GM10847 (cell line): Measurements from ENCODE around the gene HIRA.
A peak's percentile ranks its signal among the peaks of the same experiment; 100 is the strongest.

Experiments
- POLR2A ChIP-seq: IDR thresholded peaks from 2 replicates; pipeline ENCODE4 v1.6.1; 2011; ENCODE audit not compliant: insufficient read length; ENCODE audit errors: extremely low read depth

Gene HIRA, protein sequence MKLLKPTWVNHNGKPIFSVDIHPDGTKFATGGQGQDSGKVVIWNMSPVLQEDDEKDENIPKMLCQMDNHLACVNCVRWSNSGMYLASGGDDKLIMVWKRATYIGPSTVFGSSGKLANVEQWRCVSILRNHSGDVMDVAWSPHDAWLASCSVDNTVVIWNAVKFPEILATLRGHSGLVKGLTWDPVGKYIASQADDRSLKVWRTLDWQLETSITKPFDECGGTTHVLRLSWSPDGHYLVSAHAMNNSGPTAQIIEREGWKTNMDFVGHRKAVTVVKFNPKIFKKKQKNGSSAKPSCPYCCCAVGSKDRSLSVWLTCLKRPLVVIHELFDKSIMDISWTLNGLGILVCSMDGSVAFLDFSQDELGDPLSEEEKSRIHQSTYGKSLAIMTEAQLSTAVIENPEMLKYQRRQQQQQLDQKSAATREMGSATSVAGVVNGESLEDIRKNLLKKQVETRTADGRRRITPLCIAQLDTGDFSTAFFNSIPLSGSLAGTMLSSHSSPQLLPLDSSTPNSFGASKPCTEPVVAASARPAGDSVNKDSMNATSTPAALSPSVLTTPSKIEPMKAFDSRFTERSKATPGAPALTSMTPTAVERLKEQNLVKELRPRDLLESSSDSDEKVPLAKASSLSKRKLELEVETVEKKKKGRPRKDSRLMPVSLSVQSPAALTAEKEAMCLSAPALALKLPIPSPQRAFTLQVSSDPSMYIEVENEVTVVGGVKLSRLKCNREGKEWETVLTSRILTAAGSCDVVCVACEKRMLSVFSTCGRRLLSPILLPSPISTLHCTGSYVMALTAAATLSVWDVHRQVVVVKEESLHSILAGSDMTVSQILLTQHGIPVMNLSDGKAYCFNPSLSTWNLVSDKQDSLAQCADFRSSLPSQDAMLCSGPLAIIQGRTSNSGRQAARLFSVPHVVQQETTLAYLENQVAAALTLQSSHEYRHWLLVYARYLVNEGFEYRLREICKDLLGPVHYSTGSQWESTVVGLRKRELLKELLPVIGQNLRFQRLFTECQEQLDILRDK

GRCh38 chr22:19431649-19432132, at the start of gene HIRA:
Gene HIRA, minus strand, starts transcription at chr22:19431733. Its CDS starts 257 bp downstream, at chr22:19431476.
- peak; percentile 49 for TF ChIP-seq POLR2A

DNA sequence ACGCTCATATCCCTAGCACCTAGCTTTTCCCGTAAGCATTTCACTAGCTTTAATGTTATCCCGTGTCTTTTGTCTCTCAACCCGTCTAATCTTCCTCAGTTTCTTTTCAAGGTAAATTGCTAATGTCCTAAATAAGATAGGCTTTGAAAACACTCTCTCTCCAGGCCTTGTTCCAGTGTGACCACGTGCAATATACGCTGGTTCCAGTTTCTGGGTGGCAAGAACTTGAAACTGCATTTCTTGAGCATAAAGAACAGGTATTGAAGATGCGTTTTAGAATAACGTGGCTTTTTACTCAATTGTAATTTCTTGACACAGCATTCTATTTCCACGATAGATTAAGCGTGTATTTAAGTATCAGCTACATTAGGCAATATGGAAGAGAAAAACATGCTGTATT, 49.3 kb upstream of the HIRA start:
- no peak for TF ChIP-seq POLR2A

DNA sequence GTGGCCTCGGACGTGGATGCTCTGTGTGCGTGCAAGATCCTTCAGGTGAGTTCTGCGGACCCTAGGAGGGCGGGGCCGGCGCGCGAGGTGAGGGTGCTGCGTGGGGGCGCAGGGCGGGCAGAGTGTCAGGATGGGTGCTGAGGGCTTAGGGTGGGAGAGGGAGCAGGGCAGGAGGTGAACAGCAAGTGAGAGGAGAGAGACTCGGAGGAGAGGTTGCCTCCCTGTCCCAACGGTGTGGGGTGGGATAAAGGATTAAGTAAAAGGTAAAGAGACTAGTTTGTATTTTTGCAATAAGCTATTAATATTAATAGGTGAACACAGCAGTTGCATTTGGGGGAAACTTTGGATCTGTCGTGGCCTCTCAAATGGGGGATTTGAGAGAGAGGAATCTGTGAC, 48.6 kb upstream of the HIRA start:
- TF ChIP-seq POLR2A = no peak

DNA sequence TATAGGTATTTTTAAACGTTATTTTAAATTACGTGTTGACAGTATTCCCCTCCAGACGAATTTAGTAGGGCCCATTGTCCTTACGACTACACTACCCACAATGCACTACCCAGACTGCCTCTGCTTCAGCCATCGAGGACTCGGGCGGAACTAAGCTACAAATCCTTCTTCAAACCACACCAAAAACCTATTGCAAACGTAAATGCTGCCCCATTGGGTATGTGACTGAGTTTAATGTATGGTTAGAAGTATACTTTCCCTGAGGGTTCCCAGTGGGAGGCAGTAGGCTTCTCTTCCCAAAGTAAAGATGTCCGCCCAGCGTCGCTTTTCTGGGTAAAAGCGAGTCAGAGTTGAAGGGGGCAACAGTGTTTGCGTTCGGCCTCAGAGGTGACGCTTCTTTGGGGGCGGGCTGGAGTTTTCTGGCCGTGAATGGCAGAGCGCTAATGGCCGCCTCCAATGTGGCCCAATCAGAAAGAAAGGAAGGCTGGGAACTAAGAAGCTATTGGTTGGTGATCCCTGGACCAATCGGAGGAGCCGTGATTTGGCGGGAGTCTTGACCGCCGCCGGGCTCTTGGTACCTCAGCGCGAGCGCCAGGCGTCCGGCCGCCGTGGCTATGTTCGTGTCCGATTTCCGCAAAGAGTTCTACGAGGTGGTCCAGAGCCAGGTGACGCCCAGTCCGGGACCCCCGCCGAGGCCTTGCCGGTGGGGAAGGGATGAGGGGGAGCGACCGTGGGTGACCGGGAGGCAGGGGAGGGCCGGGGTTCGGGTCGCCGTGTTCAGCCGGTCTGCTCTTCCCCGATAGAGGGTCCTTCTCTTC, 48.0 kb upstream of the HIRA start, which contains the start of gene CDC45:
CDC45 (plus strand) TSS at position 566 of the 818 bp plus-strand sequence; CDS start at position 615, 49 bp downstream.
- peak; percentile 63 for TF ChIP-seq POLR2A

DNA sequence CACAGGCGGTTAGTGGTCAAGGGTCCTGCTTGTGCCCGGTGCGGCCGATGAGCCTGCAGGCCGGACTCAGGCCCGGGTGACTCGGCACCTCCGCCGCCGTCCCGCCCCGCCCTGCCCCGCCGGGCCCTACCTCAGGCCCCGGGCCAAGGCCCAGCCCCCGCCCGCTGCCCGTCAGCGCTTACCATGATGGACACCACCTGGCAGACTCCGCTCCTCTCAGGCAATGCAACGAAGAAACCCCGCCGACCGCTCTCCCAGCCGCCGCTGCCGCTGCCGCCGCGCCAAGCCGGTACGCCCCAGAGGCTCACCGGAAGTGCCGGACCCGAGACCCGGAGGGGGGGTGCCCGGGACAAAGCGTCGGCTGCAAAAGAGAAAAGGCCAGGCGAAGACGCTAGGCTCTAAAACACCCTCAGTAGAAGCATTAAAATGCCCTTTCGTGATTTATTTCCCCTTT, 47.4 kb upstream of the HIRA start, which contains the start of gene UFD1:
UFD1 (minus strand) TSS at position 293 of the 454 bp plus-strand sequence; CDS start at position 185, 108 bp downstream.
- peak; percentile 49 for TF ChIP-seq POLR2A

DNA sequence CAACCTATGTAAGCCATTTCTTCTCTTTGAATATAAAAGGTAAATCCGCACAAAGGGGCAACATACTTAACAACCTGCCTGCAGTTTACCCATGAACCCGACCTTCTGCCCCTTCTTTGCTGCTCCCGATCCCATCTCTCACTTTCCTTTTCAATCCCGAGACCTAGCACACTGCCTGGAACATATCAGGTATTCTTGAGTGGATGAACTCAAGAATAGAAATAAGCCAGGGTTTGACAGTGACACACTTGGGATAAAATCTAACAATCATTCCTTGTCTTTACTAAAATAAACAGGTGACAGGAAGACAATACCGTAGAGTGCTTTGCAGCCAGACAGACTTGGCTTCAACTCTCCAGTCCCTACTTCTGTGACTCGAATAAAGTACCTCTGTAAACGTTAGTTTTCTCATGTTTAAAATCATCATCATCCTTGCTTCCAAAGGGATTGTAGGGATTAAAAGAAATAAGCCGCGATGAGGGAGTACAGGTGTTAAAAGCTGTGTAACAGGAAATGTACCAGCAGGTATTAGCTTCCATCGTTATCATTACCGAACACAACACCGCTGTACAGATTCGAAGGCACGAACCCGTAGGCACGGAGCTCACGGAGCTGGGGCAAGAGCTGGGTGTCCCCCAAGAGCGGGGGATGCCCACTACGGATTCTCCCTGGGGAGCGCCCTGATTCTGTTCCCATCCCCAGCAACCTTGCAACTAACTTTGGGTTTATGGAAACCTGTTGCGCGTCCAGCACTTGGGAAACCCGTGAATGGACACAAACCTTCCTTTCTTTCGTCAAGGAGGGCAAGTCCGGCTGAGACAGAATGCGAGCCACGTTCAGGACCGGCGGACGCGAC, 46.7 kb upstream of the HIRA start:
- TF ChIP-seq POLR2A = no peak

DNA sequence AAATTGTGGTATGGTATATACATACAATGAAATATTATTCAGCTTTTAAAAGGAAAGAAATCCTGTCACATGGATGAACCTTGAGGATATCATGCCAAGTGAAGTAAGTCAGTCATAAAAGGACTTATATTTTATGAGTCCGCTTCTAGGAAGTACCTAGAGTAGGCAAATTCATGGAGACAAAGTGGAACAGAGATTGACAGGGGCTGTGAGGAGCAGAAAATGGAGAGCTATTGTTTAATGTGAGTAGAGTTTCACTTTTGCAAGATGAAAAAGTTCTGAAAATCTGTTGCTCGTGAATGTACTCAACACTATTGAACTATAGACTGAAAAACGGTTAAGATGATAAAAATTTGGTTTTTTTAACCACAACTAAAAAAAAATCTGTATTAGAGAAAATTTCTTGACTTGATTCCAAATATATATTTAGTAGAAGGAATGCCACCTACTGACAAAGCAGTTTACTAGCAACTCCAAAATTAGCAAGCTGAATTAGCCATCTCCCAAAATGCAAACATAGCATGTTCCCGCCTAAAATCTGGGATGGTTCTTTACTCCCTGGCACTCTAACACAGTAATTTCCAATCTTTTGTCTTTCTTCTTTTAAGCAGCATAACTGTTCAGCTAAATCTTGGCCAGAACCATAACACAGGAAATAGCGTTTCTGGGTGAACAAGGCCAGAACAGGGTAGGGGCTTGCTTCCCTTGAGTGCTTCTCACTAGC, 46.0 kb upstream of the HIRA start:
- no peak for TF ChIP-seq POLR2A

- TF ChIP-seq POLR2A = no peak
Measured at GRCh38 chr22:19476023-19476422, 44.5 kb upstream of the HIRA start.

- no peak for TF ChIP-seq POLR2A
Measured at GRCh38 chr22:19473578-19473977, 42.0 kb upstream of the HIRA start.

DNA sequence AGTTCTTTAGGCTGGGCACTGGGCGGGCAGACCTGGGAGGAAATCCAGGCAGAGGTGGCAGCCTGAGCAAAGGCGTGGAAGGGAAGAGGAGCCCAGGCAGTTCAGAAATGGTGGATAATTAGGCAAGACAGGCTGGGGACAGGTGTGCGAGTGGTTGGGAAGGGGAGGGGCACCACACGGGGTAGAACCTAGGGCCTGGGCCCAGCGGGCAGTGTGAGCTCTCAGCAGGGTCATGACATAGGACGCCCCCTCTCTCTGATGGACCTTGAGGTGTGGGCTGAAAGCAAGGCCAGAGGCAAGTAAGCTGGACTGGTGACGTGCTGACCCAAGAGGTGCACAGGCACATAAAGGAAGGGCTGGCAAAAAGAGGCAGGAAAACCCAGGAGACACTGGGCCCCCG, 40.7 kb upstream of the HIRA start:
- TF ChIP-seq POLR2A = no peak

GRCh38 chr22:19471572-19471971, 40.0 kb upstream of the HIRA start:
- TF ChIP-seq POLR2A = no peak

GRCh38 chr22:19470010-19470409, 38.5 kb upstream of the HIRA start:
- no peak for TF ChIP-seq POLR2A

DNA sequence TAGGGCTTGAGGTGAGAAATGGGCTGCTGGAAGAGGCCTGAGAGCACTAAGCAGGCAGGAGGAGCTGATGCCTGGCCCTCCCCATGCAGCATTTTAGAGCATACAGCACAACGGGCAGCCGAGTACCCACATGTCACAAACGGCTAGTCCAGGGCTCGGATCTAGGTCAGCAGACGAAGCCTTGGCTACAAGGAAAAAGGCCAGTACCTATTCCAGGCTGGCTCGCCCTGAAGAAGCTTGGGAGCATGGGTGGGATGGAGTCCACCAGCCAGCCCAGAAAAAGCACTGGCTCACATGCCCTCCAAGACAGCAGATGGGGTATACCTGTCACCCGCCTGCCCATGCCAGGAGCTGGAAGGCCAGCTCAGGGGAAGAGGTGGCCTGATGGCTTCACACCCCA, 37.9 kb upstream of the HIRA start:
- TF ChIP-seq POLR2A = no peak
